Measurements from ENCODE around the gene CDH12. TPM values are rescaled to one million over a fixed set of nuclear protein-coding genes. Genes with fewer than 3 reads are reported as not detected.
"Not testable (repeated sequence)": the region's sequence is repeated elsewhere in the genome, so short reads cannot be mapped to it uniquely, and the experiment has no call there.

Gene CDH12
- total RNA-seq, 5 donors from 2014 or later (not counting 1 experiment from before 2014, with no cell fraction given) = not detected

DNA sequence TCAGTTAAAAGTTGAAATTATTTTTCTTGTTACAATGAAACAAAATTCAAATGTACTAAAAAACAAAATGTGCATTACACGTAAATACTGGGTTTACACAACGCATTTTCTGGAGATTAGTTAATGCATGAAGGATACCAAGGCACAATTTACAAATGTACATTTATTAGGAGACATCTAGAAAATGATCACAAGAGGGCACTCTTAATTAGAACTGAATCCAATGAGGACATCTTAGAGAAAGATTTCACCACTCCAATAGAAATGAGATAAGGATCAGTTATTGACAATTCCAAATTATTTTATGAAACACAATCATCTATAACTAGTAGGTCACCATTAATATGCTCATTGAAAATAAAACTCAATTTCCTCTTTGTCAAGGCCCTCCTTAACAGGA is 36.6 kb upstream of the CDH12 start:
- no peaks in the 10 kb centered on the region for H3K27me3 Mint-ChIP-seq
- H3K4me1 ChIP-seq (ENCODE audit: control insufficient read depth in 1 of 2, extremely low read depth in 1 of 2, insufficient read depth in 2 of 2, low read length in 2 of 2) = no peaks in the 10 kb centered on the region
- no peaks in the 10 kb centered on the region for H3K9me3 ChIP-seq
- no peaks in the 10 kb centered on the region for H3K4me1 Mint-ChIP-seq
- whole genome bisulfite sequencing (ENCODE audit: insufficient coverage) = no CpG with 5 or more reads among the region's 2 CpGs
- H3K36me3 Mint-ChIP-seq = no peaks in the 10 kb centered on the region
- no peak overlapping the region for H3K4me3 Mint-ChIP-seq
- H3K9me3 Mint-ChIP-seq = peaks cover 12 to 38% (median 14%) of the 10 kb centered on the region in 3 donors
- H3K27me3 ChIP-seq (replicated peaks in 1 of 2; ENCODE audit: control insufficient read depth in 2 of 2, extremely low read depth in 1 of 2, insufficient read depth in 2 of 2, low read length in 1 of 2) = no peaks in the 10 kb centered on the region
- H3K4me3 ChIP-seq (ENCODE audit: control insufficient read depth in 1 of 2, extremely low read depth in 1 of 2, low read length in 1 of 2) = no peak overlapping the region
- H3K36me3 ChIP-seq (ENCODE audit: control insufficient read depth in 2 of 2, extremely low read depth in 1 of 2, insufficient read depth in 1 of 2, low read length in 1 of 2) = no peaks in the 10 kb centered on the region
- ChIA-PET POLR2A (no interaction called here), CTCF (no interaction called here)
- no peak for ATAC-seq (replicated peaks in 1 of 4)
- no peak overlapping the region for H3K27ac ChIP-seq (ENCODE audit: low read length)
- no peak for DNase-seq
- H3K27ac Mint-ChIP-seq = no peak overlapping the region

DNA sequence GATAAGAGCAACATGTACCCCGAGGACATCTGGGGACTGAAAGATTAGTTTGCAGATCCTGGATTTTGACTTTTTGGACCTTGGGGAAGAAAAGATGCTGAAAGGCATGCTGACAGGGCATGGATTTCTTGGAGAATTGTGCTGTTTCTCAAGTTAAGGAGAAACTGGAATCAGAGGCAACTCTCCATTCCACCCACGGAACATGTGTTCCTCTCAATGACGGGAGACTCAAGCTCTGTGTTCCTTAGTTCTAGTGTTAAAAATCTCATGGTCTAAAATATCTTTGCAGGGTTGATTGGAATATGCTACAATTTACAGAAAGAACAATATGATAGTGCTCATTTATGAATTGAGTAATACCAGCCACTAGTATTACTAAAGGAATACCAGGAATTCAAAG is 34.4 kb upstream of the CDH12 start:
- Histone ChIP-seq H3K4me1 (ENCODE audit: control insufficient read depth in 1 of 2, extremely low read depth in 1 of 2, insufficient read depth in 2 of 2, low read length in 2 of 2) (no peaks in the 10 kb centered on the region), H3K27ac (ENCODE audit: low read length) (no peak overlapping the region), H3K36me3 (ENCODE audit: control insufficient read depth in 2 of 2, extremely low read depth in 1 of 2, insufficient read depth in 1 of 2, low read length in 1 of 2) (no peaks in the 10 kb centered on the region), H3K4me3 (ENCODE audit: control insufficient read depth in 1 of 2, extremely low read depth in 1 of 2, low read length in 1 of 2) (no peak overlapping the region), H3K27me3 (replicated peaks in 1 of 2; ENCODE audit: control insufficient read depth in 2 of 2, extremely low read depth in 1 of 2, insufficient read depth in 2 of 2, low read length in 1 of 2) (no peaks in the 10 kb centered on the region), H3K9me3 (no peaks in the 10 kb centered on the region)
- no peak overlapping the region for H3K27ac Mint-ChIP-seq
- no peaks in the 10 kb centered on the region for H3K36me3 Mint-ChIP-seq
- no peaks in the 10 kb centered on the region for H3K27me3 Mint-ChIP-seq
- no peak overlapping the region for H3K4me3 Mint-ChIP-seq
- peaks cover 12 to 33% (median 16%) of the 10 kb centered on the region in 3 donors for H3K9me3 Mint-ChIP-seq
- ATAC-seq (replicated peaks in 1 of 4) (no peak), DNase-seq (no peak)
- POLR2A ChIA-PET = no interaction called here
- 67% methylated on average over 1 of the region's 3 CpGs for WGBS (ENCODE audit: insufficient coverage)
- CTCF ChIA-PET = no interaction called here
- H3K4me1 Mint-ChIP-seq = no peaks in the 10 kb centered on the region

DNA sequence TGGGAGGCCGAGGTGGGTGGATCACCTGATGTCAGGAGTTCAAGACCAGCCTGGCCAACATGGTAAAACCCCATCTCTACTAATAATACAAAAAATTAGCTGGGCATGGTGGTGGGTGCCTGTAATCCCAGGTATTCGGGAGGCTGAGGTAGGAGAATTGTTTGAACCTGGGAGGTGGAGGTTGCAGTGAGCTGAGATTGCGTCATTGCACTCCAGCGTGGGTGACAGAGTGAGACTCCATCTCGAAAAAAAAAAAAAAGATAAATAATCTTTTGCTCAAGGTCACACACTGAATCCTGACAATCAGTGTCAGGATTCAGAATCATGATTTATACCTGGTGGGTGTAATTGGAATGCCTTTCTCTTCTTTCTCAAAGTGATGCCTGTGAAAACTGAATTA is 5.8 kb upstream of the CDH12 start:
- H3K4me3 ChIP-seq (ENCODE audit: control insufficient read depth in 1 of 2, extremely low read depth in 1 of 2, low read length in 1 of 2); H3K27ac ChIP-seq (ENCODE audit: low read length); H3K36me3 Mint-ChIP-seq; H3K4me1 ChIP-seq (ENCODE audit: control insufficient read depth in 1 of 2, extremely low read depth in 1 of 2, insufficient read depth in 2 of 2, low read length in 2 of 2); DNase-seq; H3K4me3 Mint-ChIP-seq; H3K36me3 ChIP-seq (ENCODE audit: control insufficient read depth in 2 of 2, extremely low read depth in 1 of 2, insufficient read depth in 1 of 2, low read length in 1 of 2); H3K9me3 ChIP-seq; CTCF ChIA-PET; POLR2A ChIA-PET; H3K27ac Mint-ChIP-seq; H3K27me3 Mint-ChIP-seq; H3K27me3 ChIP-seq (replicated peaks in 1 of 2; ENCODE audit: control insufficient read depth in 2 of 2, extremely low read depth in 1 of 2, insufficient read depth in 2 of 2, low read length in 1 of 2); H3K4me1 Mint-ChIP-seq; ATAC-seq (replicated peaks in 1 of 4): not testable (repeated sequence)
- H3K9me3 Mint-ChIP-seq = peaks cover 0 to 17% (median 7%) of the 10 kb centered on the region in 3 donors
- no CpG with 5 or more reads among the region's 5 CpGs for WGBS (ENCODE audit: insufficient coverage)

DNA sequence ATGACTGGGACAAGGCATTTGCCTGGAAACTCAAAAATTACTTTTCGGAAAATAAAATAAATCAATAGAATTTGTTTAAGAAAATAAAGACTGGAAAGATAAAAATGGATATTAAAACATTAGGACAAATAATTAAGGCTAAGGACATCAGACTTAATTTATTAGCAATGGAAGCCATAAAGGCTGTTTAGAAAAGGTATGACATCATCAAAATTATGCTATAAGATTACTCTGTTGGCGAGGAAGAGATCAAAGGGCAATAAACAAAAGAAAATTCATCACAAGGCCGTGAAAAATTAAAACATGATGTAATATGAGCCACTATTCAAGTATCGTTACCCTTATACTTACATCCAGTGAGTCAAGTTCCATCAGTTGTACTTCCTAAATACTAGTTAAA is 2.7 kb upstream of the CDH12 start:
- H3K27me3 Mint-ChIP-seq = no peaks in the 10 kb centered on the region
- H3K4me1 ChIP-seq (ENCODE audit: control insufficient read depth in 1 of 2, extremely low read depth in 1 of 2, insufficient read depth in 2 of 2, low read length in 2 of 2) = no peaks in the 10 kb centered on the region
- DNase-seq = no peak
- ChIA-PET CTCF (no interaction called here), POLR2A (no interaction called here)
- no peaks in the 10 kb centered on the region for H3K9me3 ChIP-seq
- peaks cover 6 to 15% (median 9%) of the 10 kb centered on the region in 3 donors for H3K4me1 Mint-ChIP-seq
- no peaks in the 10 kb centered on the region for H3K27me3 ChIP-seq (replicated peaks in 1 of 2; ENCODE audit: control insufficient read depth in 2 of 2, extremely low read depth in 1 of 2, insufficient read depth in 2 of 2, low read length in 1 of 2)
- no peaks in the 10 kb centered on the region for H3K36me3 Mint-ChIP-seq
- H3K4me3 ChIP-seq (ENCODE audit: control insufficient read depth in 1 of 2, extremely low read depth in 1 of 2, low read length in 1 of 2) = no peak overlapping the region
- ATAC-seq (replicated peaks in 1 of 4) = no peak
- H3K36me3 ChIP-seq (ENCODE audit: control insufficient read depth in 2 of 2, extremely low read depth in 1 of 2, insufficient read depth in 1 of 2, low read length in 1 of 2) = no peaks in the 10 kb centered on the region
- no peak overlapping the region for H3K4me3 Mint-ChIP-seq
- peaks cover 0 to 14% (median 7%) of the 10 kb centered on the region in 3 donors for H3K9me3 Mint-ChIP-seq
- no peak overlapping the region for H3K27ac Mint-ChIP-seq
- WGBS (ENCODE audit: insufficient coverage) = no CpG with 5 or more reads among the region's 4 CpGs
- no peak overlapping the region for H3K27ac ChIP-seq (ENCODE audit: low read length)

DNA sequence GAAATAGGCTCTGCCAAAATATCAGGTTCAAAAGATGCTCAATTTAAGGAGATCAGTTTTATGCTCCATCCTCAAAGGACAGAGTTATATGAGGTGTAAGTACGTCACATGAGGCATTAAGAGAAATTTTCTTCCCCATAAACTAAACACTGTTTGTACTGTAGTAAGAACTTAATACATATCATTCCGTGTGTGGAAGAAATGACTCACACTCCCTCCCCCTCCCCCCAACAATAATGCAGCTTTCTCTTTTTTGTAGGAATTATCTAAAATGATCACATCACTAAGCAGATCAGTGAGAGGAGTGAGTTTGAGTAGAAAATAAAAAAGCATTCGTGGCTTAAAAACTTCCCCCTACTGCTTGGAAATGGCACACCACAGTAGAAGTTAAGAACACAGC is 2.2 kb downstream of the CDH12 start:
- no peaks in the 10 kb centered on the region for H3K36me3 ChIP-seq (ENCODE audit: control insufficient read depth in 2 of 2, extremely low read depth in 1 of 2, insufficient read depth in 1 of 2, low read length in 1 of 2)
- Mint-ChIP-seq H3K36me3 (no peaks in the 10 kb centered on the region), H3K4me1 (peaks cover 6 to 15% (median 9%) of the 10 kb centered on the region in 3 donors), H3K9me3 (peaks cover 2 to 23% (median 14%) of the 10 kb centered on the region in 3 donors), H3K27me3 (no peaks in the 10 kb centered on the region), H3K27ac (no peak overlapping the region), H3K4me3 (no peak overlapping the region)
- no peak overlapping the region for H3K4me3 ChIP-seq (ENCODE audit: control insufficient read depth in 1 of 2, extremely low read depth in 1 of 2, low read length in 1 of 2)
- ATAC-seq (replicated peaks in 1 of 4) (no peak), DNase-seq (no peak)
- no peaks in the 10 kb centered on the region for H3K27me3 ChIP-seq (replicated peaks in 1 of 2; ENCODE audit: control insufficient read depth in 2 of 2, extremely low read depth in 1 of 2, insufficient read depth in 2 of 2, low read length in 1 of 2)
- ChIA-PET POLR2A (no interaction called here), CTCF (no interaction called here)
- no peaks in the 10 kb centered on the region for H3K9me3 ChIP-seq
- WGBS (ENCODE audit: insufficient coverage) = no CpG with 5 or more reads among the region's 3 CpGs
- no peaks in the 10 kb centered on the region for H3K4me1 ChIP-seq (ENCODE audit: control insufficient read depth in 1 of 2, extremely low read depth in 1 of 2, insufficient read depth in 2 of 2, low read length in 2 of 2)
- H3K27ac ChIP-seq (ENCODE audit: low read length) = no peak overlapping the region

DNA sequence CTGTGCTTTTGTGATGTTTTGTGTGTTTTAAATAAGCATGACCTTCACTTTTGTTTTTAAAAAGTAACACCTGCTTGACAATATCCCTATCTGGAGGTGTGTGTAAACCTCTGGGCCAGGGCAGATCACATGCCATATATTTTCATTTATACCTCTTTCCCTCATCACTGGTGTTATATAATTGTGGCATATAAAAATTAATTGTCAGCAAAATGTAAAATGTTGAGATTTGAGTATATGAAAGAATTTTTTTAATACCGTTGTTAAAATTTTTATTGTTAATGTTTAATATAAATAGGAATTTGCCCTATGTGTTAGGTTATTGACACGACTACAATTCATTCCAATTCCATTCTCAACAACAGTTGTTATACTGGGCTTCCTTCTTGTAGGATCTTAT is 6.5 kb downstream of the CDH12 start:
- Mint-ChIP-seq H3K27me3 (no peaks in the 10 kb centered on the region), H3K27ac (no peak overlapping the region), H3K4me1 (peaks cover 0 to 2% (median 0%) of the 10 kb centered on the region in 3 donors), H3K9me3 (peaks cover 9 to 26% (median 15%) of the 10 kb centered on the region in 3 donors), H3K4me3 (no peak overlapping the region), H3K36me3 (no peaks in the 10 kb centered on the region)
- ChIA-PET POLR2A (no interaction called here), CTCF (no interaction called here)
- no peaks in the 10 kb centered on the region for H3K9me3 ChIP-seq
- no peaks in the 10 kb centered on the region for H3K4me1 ChIP-seq (ENCODE audit: control insufficient read depth in 1 of 2, extremely low read depth in 1 of 2, insufficient read depth in 2 of 2, low read length in 2 of 2)
- WGBS (ENCODE audit: insufficient coverage) = no CpG with 5 or more reads among the region's 2 CpGs
- H3K36me3 ChIP-seq (ENCODE audit: control insufficient read depth in 2 of 2, extremely low read depth in 1 of 2, insufficient read depth in 1 of 2, low read length in 1 of 2) = no peaks in the 10 kb centered on the region
- no peak overlapping the region for H3K4me3 ChIP-seq (ENCODE audit: control insufficient read depth in 1 of 2, extremely low read depth in 1 of 2, low read length in 1 of 2)
- no peaks in the 10 kb centered on the region for H3K27me3 ChIP-seq (replicated peaks in 1 of 2; ENCODE audit: control insufficient read depth in 2 of 2, extremely low read depth in 1 of 2, insufficient read depth in 2 of 2, low read length in 1 of 2)
- no peak overlapping the region for H3K27ac ChIP-seq (ENCODE audit: low read length)
- DNase-seq (no peak), ATAC-seq (replicated peaks in 1 of 4) (no peak)

DNA sequence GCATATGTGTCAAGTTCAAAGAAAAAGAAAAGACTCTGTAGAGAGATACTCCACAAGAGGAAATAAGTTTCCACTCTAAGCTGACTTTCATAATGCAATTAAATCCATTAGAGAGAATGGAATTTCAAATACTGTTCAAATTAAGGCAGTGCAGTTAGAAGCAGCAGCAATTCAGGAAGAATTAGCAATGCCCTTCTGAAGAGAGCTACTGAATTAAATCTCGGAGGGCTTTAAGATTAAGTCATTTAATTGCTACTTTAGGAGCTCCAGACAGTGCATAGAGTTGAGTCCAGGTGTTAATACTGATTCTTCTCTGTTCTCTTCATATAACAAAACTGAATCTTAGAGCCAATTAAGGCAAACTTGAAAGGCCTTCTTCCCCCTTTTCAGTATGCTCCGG is 8.5 kb downstream of the CDH12 start:
- WGBS (ENCODE audit: insufficient coverage) = no CpG with 5 or more reads among the region's 2 CpGs
- no peaks in the 10 kb centered on the region for H3K36me3 ChIP-seq (ENCODE audit: control insufficient read depth in 2 of 2, extremely low read depth in 1 of 2, insufficient read depth in 1 of 2, low read length in 1 of 2)
- DNase-seq (no peak), ATAC-seq (replicated peaks in 1 of 4) (no peak)
- H3K36me3 Mint-ChIP-seq = no peaks in the 10 kb centered on the region
- no peaks in the 10 kb centered on the region for H3K4me1 Mint-ChIP-seq
- H3K9me3 ChIP-seq = no peaks in the 10 kb centered on the region
- ChIA-PET POLR2A (no interaction called here), CTCF (no interaction called here)
- no peak overlapping the region for H3K27ac Mint-ChIP-seq
- H3K4me3 Mint-ChIP-seq = no peak overlapping the region
- peaks cover 20 to 38% (median 23%) of the 10 kb centered on the region in 3 donors for H3K9me3 Mint-ChIP-seq
- no peak overlapping the region for H3K27ac ChIP-seq (ENCODE audit: low read length)
- no peaks in the 10 kb centered on the region for H3K27me3 ChIP-seq (replicated peaks in 1 of 2; ENCODE audit: control insufficient read depth in 2 of 2, extremely low read depth in 1 of 2, insufficient read depth in 2 of 2, low read length in 1 of 2)
- no peaks in the 10 kb centered on the region for H3K27me3 Mint-ChIP-seq
- H3K4me1 ChIP-seq (ENCODE audit: control insufficient read depth in 1 of 2, extremely low read depth in 1 of 2, insufficient read depth in 2 of 2, low read length in 2 of 2) = no peaks in the 10 kb centered on the region
- no peak overlapping the region for H3K4me3 ChIP-seq (ENCODE audit: control insufficient read depth in 1 of 2, extremely low read depth in 1 of 2, low read length in 1 of 2)

All from T-cell (primary cell).